Activated CD4-positive, alpha-beta T cell treated with anti-CD3 and anti-CD28 coated beads for 36 hours (primary cell): Measurements from ENCODE around the gene FAM3B. TPM values are rescaled to one million over a fixed set of nuclear protein-coding genes. Genes with fewer than 3 reads are reported as not detected.

Experiments
- ATAC-seq: fragments of 200-7000 bp; cut with Tn5 transposase; one replicate; pipeline ENCODE4 v1.10.0; 2021; ENCODE audit warnings: mild to moderate bottlenecking, moderate library complexity
- CTCF ChIA-PET: fragments of 350-600 bp; sonication (Branson Sonifier 250); formaldehyde crosslinking; loops from one replicate; lab custom pipeline; 2021; ENCODE audit warnings: antibody characterized with exemption; lab: Charles Lee
- POLR2A ChIA-PET: fragments of 350-600 bp; sonication (Branson Sonifier 250); formaldehyde crosslinking; loops from one replicate; lab custom pipeline; 2021; ENCODE audit warnings: antibody characterized with exemption, inconsistent platforms; lab: Charles Lee
- DNase-seq: peaks from one replicate; pipeline ENCODE4 v3.0.0-alpha.2; 2020
- H3K27ac Mint-ChIP-seq: one replicate; pipeline ENCODE4 v1.8.0; 2021; ENCODE audit warnings: mixed read lengths
- H3K27me3 Mint-ChIP-seq: one replicate; pipeline ENCODE4 v1.8.0; 2021; ENCODE audit warnings: mixed read lengths
- H3K36me3 Mint-ChIP-seq: one replicate; pipeline ENCODE4 v1.8.0; 2021; ENCODE audit warnings: low read depth, mixed read lengths
- H3K4me1 Mint-ChIP-seq: one replicate; pipeline ENCODE4 v1.8.0; 2021; ENCODE audit warnings: mixed read lengths
- H3K4me3 Mint-ChIP-seq: one replicate; pipeline ENCODE4 v1.8.0; 2021; ENCODE audit warnings: mild to moderate bottlenecking, moderate library complexity, mixed read lengths
- H3K9me3 Mint-ChIP-seq: one replicate; pipeline ENCODE4 v1.8.0; 2021; ENCODE audit warnings: low read depth, mixed read lengths
- intact Hi-C, 2 experiments: fragments of 100-400 bp; cut with DNase I in 1 of 2; cut with micrococcal nuclease in 1 of 2; formaldehyde crosslinking; loops; one replicate each; pipeline versions ENCODE4 v1.14.2 to v1.15.1; 2022 to 2024; cut with DNase I, micrococcal nuclease
- total RNA-seq, 2 experiments: library from RNA; stranded (reverse); gene quantifications; one replicate each; pipeline ENCODE4 v1.2.3, GENCODE V29; 2021

The FAM3B gene
- total RNA-seq, 2 experiments from 2014 or later, result not detected

DNA sequence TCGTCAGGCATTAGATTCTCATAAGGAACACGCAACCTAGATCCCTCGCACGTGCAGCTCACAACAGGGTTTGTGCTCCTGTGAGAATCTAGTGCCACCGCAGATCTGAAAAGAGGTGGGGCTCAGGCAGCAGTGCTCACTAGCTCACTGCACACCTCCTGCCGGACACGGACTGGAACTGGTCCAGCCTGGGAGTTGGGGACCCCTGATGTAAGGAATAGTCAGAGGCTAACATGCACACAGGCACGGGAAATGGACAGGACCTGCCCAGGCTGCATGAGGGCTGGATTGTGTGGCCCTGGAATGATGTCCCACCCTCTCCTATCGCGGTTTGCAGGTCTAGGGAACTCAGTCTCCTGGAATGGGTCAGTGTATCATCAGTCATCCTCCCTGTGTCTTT, 86.2 kb downstream of the FAM3B start:
- H3K4me3 Mint-ChIP-seq, result no peak overlapping the region
- CTCF ChIA-PET, result interaction anchor here (1.6 kb wide), 1 partner anchor 118 kb away, joined by 3 read pairs; no protein-coding TSS in a partner anchor
- H3K9me3 Mint-ChIP-seq, result no peaks in the 10 kb centered on the region
- peaks cover 41% of the 10 kb centered on the region for H3K36me3 Mint-ChIP-seq
- no peaks in the 10 kb centered on the region for H3K4me1 Mint-ChIP-seq
- H3K27ac Mint-ChIP-seq, result no peak overlapping the region
- no peaks in the 10 kb centered on the region for H3K27me3 Mint-ChIP-seq
- intact Hi-C loops, result no loop called here
- POLR2A ChIA-PET, result no interaction called here
- DNase-seq (no peak), ATAC-seq (no peak)

DNA sequence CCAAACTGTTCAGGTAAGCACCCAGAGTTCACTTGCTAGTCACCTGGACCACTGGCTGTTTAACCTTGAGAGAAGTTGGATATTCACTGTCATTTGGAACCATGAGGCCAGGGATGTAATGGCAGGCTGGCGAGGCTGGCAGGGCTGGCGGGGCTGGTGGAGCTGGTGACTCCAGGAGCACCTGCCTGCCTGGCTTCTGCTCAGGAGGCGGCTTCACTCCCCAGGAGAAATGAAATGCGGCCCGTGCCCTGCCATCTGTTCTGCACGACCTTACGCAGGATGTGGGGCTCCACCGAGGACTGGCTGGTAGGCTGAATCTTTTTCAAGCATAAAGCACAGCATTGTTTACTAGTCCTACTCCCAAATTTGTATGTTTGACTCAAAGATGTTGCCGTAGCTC, 86.7 kb downstream of the FAM3B start:
- Mint-ChIP-seq H3K4me1 (no peaks in the 10 kb centered on the region), H3K36me3 (peaks cover 46% of the 10 kb centered on the region), H3K9me3 (no peaks in the 10 kb centered on the region), H3K27ac (no peak overlapping the region), H3K4me3 (no peak overlapping the region), H3K27me3 (no peaks in the 10 kb centered on the region)
- intact Hi-C loops, result no loop called here
- ATAC-seq, result no peak
- POLR2A ChIA-PET, result no interaction called here
- no peak for DNase-seq
- CTCF ChIA-PET, result interaction anchor here (1.6 kb wide), 1 partner anchor 119 kb away, joined by 3 read pairs; no protein-coding TSS in a partner anchor

DNA sequence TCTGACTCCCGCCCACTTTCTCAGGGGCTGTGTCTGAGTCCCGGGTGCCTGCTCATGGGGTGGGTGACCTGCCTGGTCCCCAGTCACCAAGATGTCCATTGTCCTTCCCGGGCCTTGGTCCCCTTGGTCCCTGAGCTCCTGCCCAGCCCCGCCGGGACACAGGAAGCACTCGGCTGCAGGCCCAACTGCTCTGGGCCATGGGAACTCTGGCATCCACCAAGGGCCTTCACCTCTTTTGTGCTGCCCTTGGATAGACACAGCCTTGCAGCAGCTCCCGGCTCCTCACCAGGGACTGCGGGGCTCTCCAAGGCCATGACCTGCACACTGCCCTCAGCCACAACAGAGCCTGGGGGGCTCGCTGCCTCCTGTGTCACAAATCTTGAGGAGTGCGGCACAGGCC, 87.4 kb downstream of the FAM3B start:
- ATAC-seq (no peak), DNase-seq (no peak)
- Mint-ChIP-seq H3K27ac (no peak overlapping the region), H3K36me3 (peaks cover 52% of the 10 kb centered on the region), H3K4me3 (no peak overlapping the region), H3K4me1 (no peaks in the 10 kb centered on the region), H3K27me3 (no peaks in the 10 kb centered on the region), H3K9me3 (no peaks in the 10 kb centered on the region)
- intact Hi-C loops, result no loop called here
- CTCF ChIA-PET, result interaction anchor here (1.6 kb wide), 1 partner anchor 119 kb away, joined by 3 read pairs; no protein-coding TSS in a partner anchor
- POLR2A ChIA-PET, result no interaction called here

DNA sequence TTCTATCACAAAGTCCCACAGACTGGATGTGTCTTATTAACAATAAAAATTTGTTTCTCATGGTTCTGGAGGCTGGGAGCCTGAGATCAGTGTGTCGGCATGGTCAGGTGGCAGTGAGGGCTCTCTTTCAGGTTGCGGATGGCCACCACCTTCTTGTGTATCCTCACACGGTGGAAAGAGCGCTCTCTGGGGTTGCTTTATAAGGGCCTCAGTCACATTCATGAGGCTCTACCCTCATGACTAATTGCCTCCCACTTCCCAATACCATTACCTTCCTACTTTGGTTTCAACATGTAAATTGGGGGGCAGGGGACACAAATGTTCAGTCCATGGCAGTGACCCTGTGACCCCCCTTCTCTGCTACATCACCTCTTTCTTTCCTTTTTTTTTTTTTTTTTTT, 88.7 kb downstream of the FAM3B start:
- no peak for DNase-seq

DNA sequence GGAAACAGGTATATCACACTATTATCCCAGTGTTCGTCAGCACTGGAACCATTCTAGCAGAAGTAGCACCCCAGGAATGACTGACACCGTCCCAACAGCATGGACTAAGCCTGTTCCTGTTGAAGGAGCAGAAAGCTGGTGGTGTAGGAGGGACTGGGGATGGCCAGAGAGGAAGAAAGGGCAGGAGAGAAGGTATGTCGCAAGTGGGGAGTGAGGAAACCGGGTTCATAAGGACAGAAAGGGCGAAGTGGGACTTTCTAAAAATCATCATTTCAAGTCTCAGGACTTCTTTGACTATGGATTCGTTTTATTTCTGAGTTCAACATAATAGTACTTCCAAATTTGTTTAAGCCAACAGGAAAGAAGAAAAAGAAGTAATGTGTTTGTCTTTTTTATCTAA, 89.7 kb downstream of the FAM3B start:
- H3K9me3 Mint-ChIP-seq, result peaks cover 3% of the 10 kb centered on the region
- intact Hi-C loops, result no loop called here
- ChIA-PET POLR2A (no interaction called here), CTCF (no interaction called here)
- no peak overlapping the region for H3K27ac Mint-ChIP-seq
- peaks cover 48% of the 10 kb centered on the region for H3K36me3 Mint-ChIP-seq
- H3K27me3 Mint-ChIP-seq, result no peaks in the 10 kb centered on the region
- no peaks in the 10 kb centered on the region for H3K4me1 Mint-ChIP-seq
- DNase-seq, result no peak
- ATAC-seq, result no peak
- H3K4me3 Mint-ChIP-seq, result no peak overlapping the region

More for the DNA sequence above, 88.7 kb downstream of the FAM3B start:
- no peaks in the 10 kb centered on the region for H3K9me3 Mint-ChIP-seq
- ATAC-seq, result no peak
- POLR2A ChIA-PET, result no interaction called here
- H3K27me3 Mint-ChIP-seq, result no peaks in the 10 kb centered on the region
- CTCF ChIA-PET, result no interaction called here
- intact Hi-C loops, result no loop called here
- no peaks in the 10 kb centered on the region for H3K4me1 Mint-ChIP-seq
- no peak overlapping the region for H3K4me3 Mint-ChIP-seq
- peaks cover 56% of the 10 kb centered on the region for H3K36me3 Mint-ChIP-seq
- H3K27ac Mint-ChIP-seq, result no peak overlapping the region

Other genes starting within 250 kb of the FAM3B start
- gene BACE2, start 148.6 kb upstream of the FAM3B start, total RNA-seq, result under 1 TPM; 0.25 to 0.50 TPM
- gene MX2, start 45.2 kb downstream of the FAM3B start, total RNA-seq, result 10 to 100 TPM; 30.7 to 40.4 TPM
- 100 to 1,000 TPM; 162 to 169 TPM for gene MX1, start 109.4 kb downstream of the FAM3B start, total RNA-seq
- not detected for gene TMPRSS2, start 191.4 kb downstream of the FAM3B start, total RNA-seq